Coronary artery (tissue), 2 donors: ENCODE data around the gene FSTL4.

Experiments
- DNase-seq: peaks from one replicate; pipeline ENCODE4 v3.0.0-alpha.2; 2017; ENCODE audit warnings: low spot score
- H3K27ac ChIP-seq, 2 donors: fragments of 200-600 bp; sonication (generic); one replicate each; pipeline ENCODE4 v1.5.1; 2016 to 2019
- H3K4me3 ChIP-seq: fragments of 200-600 bp; sonication (generic); 2 replicates; pipeline ENCODE4 v1.5.1; 2016; ENCODE audit warnings: mild to moderate bottlenecking, moderate library complexity
- TF ChIP-seq, protein P1 (sequence below): fragments of 200-600 bp; sonication (generic); IDR thresholded peaks from one replicate; pipeline ENCODE4 v1.5.1; 2019; ENCODE audit warnings: antibody characterized with exemption

Gene FSTL4

DNA sequence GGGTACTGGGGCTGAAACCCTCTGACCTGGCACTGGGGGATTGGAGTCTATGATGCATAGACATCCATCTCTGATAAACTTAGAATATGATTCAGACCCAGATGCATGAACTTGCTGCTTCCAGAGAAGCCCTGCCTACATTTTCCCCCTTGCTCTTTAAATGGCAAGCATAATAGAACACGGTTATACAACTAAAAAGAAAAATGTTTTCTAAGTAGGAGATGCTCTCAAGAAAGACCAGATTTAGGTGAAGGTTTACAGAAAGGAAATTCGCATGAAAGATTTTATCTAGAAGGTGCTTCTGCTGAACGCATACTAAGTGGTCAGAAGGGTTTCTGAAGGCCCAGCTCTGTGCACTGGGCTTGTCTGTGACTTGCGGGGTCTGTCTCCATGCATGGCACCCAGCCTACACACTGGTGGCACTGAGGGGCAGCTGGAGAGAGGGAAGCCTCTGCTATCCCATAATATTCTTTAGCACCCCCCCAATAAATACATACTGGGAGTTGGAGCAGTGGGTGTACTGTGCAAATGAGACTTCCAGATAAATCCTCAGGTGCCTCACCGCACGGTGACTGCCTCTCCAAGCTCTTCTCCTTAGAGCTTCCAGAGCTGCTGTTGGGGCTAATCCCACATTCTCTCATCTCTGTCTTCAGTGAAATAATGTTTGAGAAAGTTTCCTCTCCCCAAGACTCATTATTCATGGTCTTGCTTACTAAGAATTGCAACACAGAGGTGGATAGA lies 114.6 kb downstream of the FSTL4 start:
- Histone ChIP-seq H3K27ac (no peak overlapping the region), H3K4me3 (no peak overlapping the region)
- DNase-seq: no peak
- TF ChIP-seq, protein P1, sequence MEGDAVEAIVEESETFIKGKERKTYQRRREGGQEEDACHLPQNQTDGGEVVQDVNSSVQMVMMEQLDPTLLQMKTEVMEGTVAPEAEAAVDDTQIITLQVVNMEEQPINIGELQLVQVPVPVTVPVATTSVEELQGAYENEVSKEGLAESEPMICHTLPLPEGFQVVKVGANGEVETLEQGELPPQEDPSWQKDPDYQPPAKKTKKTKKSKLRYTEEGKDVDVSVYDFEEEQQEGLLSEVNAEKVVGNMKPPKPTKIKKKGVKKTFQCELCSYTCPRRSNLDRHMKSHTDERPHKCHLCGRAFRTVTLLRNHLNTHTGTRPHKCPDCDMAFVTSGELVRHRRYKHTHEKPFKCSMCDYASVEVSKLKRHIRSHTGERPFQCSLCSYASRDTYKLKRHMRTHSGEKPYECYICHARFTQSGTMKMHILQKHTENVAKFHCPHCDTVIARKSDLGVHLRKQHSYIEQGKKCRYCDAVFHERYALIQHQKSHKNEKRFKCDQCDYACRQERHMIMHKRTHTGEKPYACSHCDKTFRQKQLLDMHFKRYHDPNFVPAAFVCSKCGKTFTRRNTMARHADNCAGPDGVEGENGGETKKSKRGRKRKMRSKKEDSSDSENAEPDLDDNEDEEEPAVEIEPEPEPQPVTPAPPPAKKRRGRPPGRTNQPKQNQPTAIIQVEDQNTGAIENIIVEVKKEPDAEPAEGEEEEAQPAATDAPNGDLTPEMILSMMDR: no peak

DNA sequence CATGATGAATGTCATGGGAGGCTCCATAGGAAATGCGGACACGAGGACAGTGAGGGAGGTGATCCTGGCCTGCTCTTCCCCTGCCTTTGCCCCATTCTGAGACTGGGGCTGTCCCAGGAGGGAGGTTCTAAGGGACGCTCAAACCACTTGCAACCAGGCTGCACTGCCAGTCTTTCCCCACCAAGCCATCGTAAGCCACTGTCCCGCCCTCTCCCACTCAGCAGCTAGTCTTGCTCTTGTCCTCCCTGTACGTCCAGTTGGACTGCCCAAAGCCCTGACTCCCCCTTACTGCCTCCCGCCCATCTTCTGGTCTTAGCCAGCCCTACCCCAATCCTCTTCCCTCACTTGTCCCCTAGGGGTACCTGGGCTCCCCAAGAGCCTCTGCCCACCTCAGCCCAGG lies 115.7 kb downstream of the FSTL4 start:
- DNase-seq: no peak
- no peak overlapping the region for H3K4me3 ChIP-seq
- TF ChIP-seq, protein P1: no peak
- no peak overlapping the region for H3K27ac ChIP-seq

DNA sequence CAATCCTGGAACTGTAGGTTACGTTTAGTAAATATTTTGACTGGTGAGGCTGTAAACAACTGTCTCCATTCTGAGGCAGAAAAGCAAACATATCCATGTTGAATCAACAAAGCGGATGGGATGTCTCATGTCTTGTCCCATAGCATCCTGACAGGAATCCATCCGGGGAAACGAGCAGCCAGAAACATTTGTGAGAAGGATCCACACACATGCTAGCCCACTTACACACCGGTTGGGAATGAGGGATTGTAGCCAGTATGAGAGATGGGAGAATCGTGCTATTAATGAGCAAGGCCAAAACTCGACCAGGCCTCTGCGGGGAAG lies 117.5 kb downstream of the FSTL4 start:
- TF ChIP-seq, protein P1: no peak
- no peak overlapping the region for H3K27ac ChIP-seq
- no peak overlapping the region for H3K4me3 ChIP-seq
- no peak for DNase-seq

DNA sequence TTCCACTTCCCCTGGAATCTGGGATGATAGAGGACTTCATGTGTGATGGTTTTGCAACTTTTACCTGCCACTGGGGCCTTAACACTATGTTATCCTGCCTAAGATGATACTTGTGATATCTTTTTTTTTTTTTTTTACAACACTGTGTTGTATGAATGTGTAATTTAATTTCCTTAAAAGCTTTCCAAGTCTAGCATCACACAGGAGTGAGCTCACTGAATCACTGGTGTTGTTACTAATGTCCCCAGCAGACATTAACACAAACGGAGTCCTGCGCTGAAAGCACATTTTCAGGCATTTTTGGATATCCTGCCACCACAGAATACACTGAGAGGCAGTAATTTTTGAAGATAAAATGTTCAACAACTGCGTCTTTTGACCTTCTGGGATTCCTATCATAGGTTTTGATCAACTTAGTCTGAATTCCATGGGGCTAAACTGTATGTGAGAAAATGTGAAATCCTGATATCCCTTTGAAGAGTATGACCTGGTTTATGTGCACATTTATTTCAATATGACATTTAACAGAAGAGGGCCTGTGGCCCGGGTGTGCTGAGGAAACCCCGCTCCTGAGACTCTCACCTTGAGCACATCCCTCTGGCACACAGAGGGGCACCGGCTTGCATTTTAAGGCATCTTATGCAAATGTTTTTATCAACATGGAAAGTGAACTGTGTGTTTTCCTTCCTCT lies 118.0 kb downstream of the FSTL4 start:
- TF ChIP-seq, protein P1: no peak
- no peak overlapping the region for H3K27ac ChIP-seq
- no peak for DNase-seq
- no peak overlapping the region for H3K4me3 ChIP-seq

DNA sequence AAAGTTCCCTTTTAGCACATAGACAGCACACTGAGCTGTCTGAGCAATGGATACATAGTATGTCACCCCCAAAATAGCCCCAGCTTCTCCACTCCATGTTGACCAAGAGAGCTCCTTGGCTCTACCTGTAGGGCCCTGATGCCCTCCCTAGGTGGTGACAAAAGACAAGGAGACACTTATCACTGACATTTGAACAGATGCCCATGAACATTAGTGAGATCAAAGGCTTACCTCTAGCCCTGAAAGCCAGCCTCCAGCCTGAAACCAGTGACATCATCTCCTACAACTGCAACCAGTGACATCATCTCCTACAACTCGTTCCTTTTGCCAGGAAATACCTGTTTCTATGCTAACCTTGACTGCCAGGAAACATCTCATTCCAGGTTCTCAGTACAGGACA lies 122.7 kb downstream of the FSTL4 start:
- no peak for DNase-seq
- TF ChIP-seq, protein P1: no peak
- Histone ChIP-seq H3K4me3 (no peak overlapping the region), H3K27ac (no peak overlapping the region)

DNA sequence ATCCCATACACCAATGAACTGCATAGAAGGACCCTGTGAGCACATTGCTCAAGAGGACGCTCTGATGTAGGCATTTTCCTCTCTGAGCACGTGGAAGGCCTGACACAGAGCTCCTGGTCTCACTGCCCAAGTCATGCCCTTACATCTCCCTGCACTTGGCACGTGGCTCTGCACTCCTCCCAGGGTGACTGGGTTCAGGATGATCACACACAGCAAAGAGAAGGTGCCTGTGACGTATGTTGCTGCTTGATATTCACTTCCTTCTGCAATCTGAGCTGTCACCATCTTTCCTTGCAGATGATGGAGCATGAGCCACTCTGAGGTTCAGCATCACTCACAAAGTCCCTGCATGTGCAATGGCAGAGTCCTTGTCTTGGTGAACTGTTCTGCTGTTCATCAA lies 125.2 kb downstream of the FSTL4 start:
- Histone ChIP-seq H3K4me3 (no peak overlapping the region), H3K27ac (no peak overlapping the region)
- DNase-seq: no peak
- TF ChIP-seq, protein P1: no peak

DNA sequence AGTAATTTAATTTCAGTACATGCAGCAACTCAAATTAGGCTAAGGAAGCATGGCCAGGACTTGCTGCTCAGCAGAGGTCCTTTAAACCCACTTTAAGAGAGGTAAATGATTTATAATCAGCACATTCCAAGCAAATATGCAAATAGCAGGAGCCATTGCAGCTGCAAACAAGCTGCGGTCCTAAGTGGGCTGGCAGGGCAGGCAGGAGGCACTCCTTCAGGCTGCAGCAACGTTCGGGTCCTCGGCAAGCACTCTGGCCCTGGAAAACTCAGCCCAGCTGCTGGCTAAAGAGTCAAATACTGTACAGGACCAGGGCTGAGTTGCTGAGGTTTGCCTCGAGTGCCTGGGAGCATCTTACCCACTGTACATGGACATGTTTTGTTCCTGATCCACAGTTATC lies 126.9 kb downstream of the FSTL4 start:
- no peak overlapping the region for H3K4me3 ChIP-seq
- H3K27ac ChIP-seq: no peak overlapping the region
- TF ChIP-seq, protein P1: no peak
- no peak for DNase-seq
